Activated CD8-positive, alpha-beta memory T cell treated with anti-CD3 and anti-CD28 coated beads, Interleukin-2, amount 50 U/mL, for 4 hours (primary cell): ENCODE data around the gene AKAP6.

ENCODE experiments used
- DNase-seq: peaks from one replicate; pipeline ENCODE4 v3.0.0-alpha.2; 2020

Gene AKAP6

GRCh38 chr14:32492457-32492856 lies 163.4 kb downstream of the AKAP6 start:
- no peak for DNase-seq

GRCh38 chr14:32494609-32495434 lies 165.7 kb downstream of the AKAP6 start:
- no peak for DNase-seq

- DNase-seq: no peak
Measured at GRCh38 chr14:32495435-32495734, 166.3 kb downstream of the AKAP6 start.

GRCh38 chr14:32497248-32497647 lies 168.2 kb downstream of the AKAP6 start:
- no peak for DNase-seq

- DNase-seq: no peak
Measured at GRCh38 chr14:32507029-32507984, 178.2 kb downstream of the AKAP6 start.

GRCh38 chr14:32508281-32508680 lies 179.2 kb downstream of the AKAP6 start:
- DNase-seq: no peak

GRCh38 chr14:32509632-32510187 lies 180.6 kb downstream of the AKAP6 start:
- DNase-seq: no peak

- no peak for DNase-seq
Measured at GRCh38 chr14:32510815-32511214, 181.7 kb downstream of the AKAP6 start.

GRCh38 chr14:32512348-32512747 lies 183.2 kb downstream of the AKAP6 start:
- no peak for DNase-seq

- DNase-seq: no peak
Measured at GRCh38 chr14:32512813-32513212, 183.7 kb downstream of the AKAP6 start.

GRCh38 chr14:32513571-32514009 lies 184.5 kb downstream of the AKAP6 start:
- DNase-seq: no peak

- DNase-seq: no peak
Measured at GRCh38 chr14:32514236-32514635, 185.1 kb downstream of the AKAP6 start.

- no peak for DNase-seq
Measured at GRCh38 chr14:32514681-32515080, 185.6 kb downstream of the AKAP6 start.

GRCh38 chr14:32524609-32525375 lies 195.7 kb downstream of the AKAP6 start:
- DNase-seq: no peak

GRCh38 chr14:32525591-32525990 lies 196.5 kb downstream of the AKAP6 start:
- no peak for DNase-seq

- DNase-seq: no peak
Measured at GRCh38 chr14:32530800-32531199, 201.7 kb downstream of the AKAP6 start.

GRCh38 chr14:32531942-32532515 lies 202.9 kb downstream of the AKAP6 start:
- DNase-seq: no peak

- DNase-seq: no peak
Measured at GRCh38 chr14:32534145-32534544, 205.0 kb downstream of the AKAP6 start.

- no peak for DNase-seq
Measured at GRCh38 chr14:32536175-32536574, 207.1 kb downstream of the AKAP6 start.

- DNase-seq: no peak
Measured at GRCh38 chr14:32537166-32537565, 208.1 kb downstream of the AKAP6 start.

- no peak for DNase-seq
Measured at GRCh38 chr14:32542507-32542906, 213.4 kb downstream of the AKAP6 start.

- DNase-seq: no peak
Measured at GRCh38 chr14:32545095-32545494, 216.0 kb downstream of the AKAP6 start.
